HG03025 (cell line): Measurements from ENCODE around the gene NPIPB2.
"Not testable (repeated sequence)": the region's sequence is repeated elsewhere in the genome, so short reads cannot be mapped to it uniquely, and the experiment has no call there.

Experiments used
- ATAC-seq: cut with Tn5 transposase; IDR thresholded peaks from one replicate; pipeline ENCODE4 v1.9.1; 2021; ENCODE audit warnings: mild to moderate bottlenecking, moderate library complexity; ENCODE audit not compliant: unreplicated experiment, low FRiP score

Gene NPIPB2

DNA sequence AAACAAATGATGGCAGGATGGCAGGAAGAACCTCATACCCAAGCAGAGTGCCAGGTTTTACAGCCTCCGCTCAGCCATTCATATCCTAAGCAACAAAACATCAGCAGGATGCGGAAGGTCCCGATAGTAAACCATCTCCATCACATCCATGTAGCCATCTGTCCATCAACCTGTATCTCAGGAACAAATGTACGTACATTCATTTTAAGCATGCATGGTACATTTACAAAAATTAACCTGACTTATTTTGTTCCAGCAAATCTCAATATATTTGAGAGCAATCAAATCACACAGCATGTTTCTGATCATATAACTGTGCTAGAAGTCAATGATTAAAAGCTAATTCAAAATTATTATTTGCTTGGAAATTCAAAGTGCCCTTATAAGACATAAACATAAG, at the start of gene NPIPB2:
TSS of gene NPIPB2 (minus strand) at position 101 of the 400 bp plus-strand sequence. CDS start at position 101, 0 bp downstream.
- not testable (repeated sequence) for ATAC-seq

DNA sequence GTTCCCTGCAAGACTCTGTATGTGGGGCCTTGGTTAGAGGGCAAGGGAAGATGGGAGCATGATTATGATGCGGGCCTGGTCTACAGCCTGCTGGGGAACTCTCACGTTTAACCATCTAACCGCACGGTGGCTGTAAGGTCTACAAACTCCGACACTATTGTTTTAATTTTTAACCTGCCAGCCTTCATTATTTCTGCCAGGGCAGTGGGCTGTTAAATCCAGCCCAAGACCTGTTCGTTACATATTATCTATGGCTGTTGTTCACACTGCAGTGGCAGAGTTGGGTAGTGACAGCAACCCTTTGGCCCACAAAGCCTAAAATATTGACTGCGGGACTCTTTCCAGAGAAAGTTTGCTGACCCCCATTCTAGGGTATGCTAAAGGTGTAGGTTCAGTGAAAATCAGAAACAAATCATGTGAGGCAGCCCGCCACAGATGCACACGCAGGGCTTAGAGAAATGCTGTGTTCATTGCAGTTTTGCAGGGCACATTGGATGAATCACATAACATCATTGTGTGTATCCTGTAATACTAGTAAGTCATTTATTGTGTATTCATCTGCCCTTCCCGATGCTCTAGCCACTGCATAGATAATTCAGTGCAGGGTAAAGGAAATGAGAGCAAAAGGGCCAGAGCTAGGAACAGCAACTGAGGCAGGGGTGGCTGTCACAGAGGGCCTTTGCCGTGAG, 49.0 kb upstream of the NPIPB2 start:
- ATAC-seq = no peak

DNA sequence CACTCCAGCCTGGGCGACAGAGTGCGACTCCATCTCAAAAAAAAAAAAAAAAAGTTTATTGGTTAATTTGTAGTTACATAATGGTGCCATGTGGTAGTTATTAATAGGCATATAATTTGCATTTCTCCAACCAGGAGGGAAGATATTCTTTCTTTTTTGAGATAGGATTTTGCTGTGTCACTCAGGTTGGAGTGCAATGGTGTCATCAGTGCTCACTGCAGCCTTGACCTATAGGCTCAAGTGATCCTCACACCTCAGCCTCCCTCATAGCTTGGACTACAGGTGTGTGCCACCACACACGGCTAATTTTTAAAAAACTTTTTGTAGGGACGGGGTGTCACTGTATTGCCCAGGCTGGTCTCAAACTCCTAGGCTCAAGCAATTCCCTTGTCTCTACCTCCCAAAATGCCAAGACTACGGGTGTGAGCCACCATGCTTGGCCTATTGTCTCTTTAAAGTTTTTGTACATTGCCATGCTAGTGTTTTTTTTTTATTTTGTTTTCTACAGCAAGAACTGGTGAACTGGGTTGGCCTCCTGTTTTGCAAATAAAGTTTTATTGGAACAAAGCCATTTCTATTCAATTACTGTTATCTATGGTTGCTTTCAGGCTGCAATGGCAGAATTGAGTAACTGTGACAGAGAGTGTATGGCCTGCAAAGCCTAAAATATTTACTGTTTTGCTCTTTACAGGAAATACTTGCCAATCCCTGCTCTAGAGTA, 46.6 kb upstream of the NPIPB2 start:
- ATAC-seq = no peak

DNA sequence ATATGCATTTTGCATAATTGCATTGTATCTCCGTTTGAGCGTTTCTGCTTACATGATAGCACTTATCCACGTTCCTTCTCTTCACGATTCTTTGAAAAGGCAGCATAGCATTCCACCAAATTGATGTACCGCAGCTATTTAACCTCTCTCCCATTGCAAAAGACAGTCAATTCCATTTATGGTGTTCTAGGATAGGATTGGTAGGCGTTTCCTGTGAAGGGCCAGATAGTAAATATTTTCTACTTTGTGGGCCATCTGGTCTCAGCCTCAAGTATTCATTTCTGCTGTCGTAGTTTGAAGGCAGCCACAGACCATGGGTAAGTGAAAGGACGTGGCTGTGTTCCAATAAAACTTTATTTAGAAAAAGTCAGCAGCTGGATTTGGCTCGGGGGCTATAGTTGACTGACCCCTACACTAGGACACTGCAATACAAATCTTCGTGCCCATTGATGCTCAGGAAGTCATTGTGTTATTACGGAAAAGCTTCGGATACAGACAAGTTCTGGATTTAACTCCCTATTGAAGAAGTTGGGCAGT, 44.7 kb upstream of the NPIPB2 start:
- no peak for ATAC-seq

- no peak for ATAC-seq
These were observed 43.4 kb upstream of the NPIPB2 start for GRCh38 chr16:11985250-11985649.

DNA sequence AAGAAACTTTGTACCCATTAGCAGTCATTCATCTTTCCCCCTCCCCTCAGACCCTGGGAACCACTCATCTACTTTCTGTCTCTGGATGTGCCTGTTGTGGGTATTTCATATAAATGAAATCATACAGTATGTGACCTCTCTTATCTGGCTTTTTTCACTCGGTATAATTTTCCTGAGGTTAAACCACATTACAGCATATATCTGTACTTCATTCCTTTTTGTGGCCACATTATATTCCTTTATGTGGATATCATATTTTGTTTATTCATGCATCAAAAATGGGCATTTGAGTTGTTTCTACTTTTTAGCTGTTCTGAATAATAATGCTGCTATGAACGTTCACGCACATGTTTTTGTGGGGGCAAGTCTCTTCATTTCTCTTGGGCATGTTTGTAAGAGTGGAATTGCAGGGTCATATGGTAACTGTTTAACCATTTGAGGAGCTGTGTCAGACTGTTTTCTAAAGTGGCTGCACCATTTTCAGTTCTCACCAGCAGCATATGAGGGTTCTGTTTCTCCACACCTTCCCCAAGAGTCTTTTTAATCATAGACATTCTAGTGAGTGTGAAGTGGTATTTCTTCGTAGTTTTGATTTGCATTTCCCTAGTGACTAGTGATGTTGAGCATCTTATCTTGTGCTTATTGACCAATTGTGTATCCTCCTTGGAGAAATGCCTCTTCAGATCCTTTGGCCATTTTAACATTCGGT, 38.4 kb upstream of the NPIPB2 start:
- ATAC-seq = no peak

GRCh38 chr16:11979013-11979672, 37.3 kb upstream of the NPIPB2 start:
- no peak for ATAC-seq

GRCh38 chr16:11978080-11978479, 36.2 kb upstream of the NPIPB2 start:
- ATAC-seq = no peak

GRCh38 chr16:11977376-11978041, 35.7 kb upstream of the NPIPB2 start:
- ATAC-seq = no peak

GRCh38 chr16:11976850-11977375, 35.1 kb upstream of the NPIPB2 start:
- ATAC-seq = no peak

- no peak for ATAC-seq
These were observed 31.2 kb upstream of the NPIPB2 start for GRCh38 chr16:11973070-11973469.

DNA sequence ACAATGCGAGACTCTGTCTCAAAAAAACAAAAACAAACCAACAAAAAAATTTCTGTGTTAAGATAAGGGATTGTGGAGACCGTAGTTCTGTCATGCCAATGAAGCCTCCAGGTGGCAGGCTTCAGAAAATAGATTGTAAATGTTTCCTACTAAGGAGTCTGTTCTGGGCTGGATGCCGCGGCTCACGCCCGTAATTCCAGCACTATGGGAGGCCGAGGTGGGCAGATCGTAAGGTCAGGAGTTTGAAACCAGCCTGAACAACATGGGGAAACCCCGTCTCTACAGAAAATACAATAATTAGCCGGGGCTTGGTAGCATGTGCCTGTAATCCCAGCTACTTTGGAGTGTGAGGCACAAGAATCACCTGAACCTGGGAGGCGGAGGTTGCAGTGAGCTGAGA, 30.3 kb upstream of the NPIPB2 start:
- ATAC-seq = no peak

DNA sequence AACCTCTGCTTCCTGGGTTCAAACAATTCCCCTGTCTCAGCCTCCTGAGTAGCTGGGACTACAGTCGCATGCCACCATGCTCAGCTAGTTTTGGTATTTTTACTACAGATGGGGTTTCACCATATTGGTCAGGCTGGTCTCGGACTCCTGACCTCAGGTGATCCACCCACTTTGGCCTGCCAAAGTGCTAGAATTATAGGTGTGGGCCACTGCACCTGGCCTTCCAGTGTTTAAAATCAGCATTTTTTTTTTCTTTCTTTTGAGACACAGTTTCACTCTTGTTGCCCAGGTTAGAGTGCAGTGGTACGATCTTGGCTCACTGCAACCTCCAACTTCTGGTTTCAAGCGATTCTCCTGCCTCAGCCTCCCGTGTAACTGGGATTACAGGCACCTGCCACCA, 28.4 kb upstream of the NPIPB2 start:
- ATAC-seq = not testable (repeated sequence)

GRCh38 chr16:11968577-11968976, 26.7 kb upstream of the NPIPB2 start:
- no peak for ATAC-seq

DNA sequence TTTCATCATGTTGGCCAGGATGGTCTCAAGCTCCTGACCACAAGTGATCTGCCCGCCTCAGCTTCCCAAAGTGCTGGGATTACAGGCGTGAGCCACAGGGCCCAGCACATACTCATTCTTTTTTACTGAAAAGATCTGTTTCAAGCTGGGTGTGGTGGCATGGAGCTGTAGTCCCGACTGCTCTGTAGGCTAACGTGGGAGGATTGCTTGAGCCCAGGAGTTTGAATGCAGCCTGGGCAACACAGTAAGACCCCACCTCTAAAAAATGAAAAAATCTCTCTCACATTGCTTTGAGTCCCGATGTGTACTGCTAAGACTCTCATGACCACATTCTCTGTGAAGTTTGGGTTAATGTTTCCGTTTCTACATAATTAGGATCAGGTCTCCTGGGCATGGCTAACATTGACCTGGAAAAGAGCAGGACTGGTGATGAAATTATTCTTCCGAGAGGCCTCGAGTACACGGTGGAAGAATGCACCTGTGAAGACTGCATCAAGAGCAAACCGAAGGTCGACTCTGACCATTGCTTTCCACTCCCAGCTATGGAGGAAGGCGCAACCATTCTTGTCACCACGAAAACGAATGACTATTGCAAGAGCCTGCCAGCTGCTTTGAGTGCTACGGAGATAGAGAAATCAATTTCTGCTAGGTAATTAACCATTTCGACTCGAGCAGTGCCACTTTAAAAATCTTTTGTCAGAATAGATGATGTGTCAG, 25.5 kb upstream of the NPIPB2 start:
- ATAC-seq = no peak

- no peak for ATAC-seq
These were observed 24.3 kb upstream of the NPIPB2 start for GRCh38 chr16:11966173-11966572.

- peak; percentile 64 for ATAC-seq
These were observed 23.1 kb upstream of the NPIPB2 start, which contains the start of gene TNFRSF17 for GRCh38 chr16:11964761-11965551. TSS of gene TNFRSF17 (plus strand) at chr16:11965210. CDS start at chr16:11965325, 115 bp downstream.

DNA sequence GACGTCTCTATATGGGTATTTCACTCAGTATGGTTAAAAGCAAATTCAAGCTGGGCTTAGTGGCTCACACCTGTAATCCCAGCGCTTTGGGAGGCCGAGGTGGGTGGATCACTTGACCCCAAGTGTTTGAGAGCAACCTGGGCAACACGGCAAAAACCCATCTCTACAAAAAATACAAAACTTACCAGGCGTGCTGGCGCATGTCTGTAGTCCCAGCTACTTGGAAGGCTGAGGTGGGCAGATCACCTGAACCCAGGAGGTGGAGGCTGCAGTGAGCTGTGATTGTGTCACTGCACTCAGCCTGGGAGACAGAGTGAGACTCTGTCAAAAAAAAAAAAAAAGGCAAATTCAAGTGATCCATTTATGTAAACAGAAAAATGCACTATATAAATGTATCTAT, 21.9 kb upstream of the NPIPB2 start:
- no peak for ATAC-seq
